Neural crest cell (in vitro differentiated cells): ENCODE measurements around the gene DRG2. TPM values are rescaled to one million over a fixed set of nuclear protein-coding genes. Genes with fewer than 3 reads are reported as not detected.

Source experiments
- DNase-seq: peaks from one replicate; pipeline ENCODE4 v3.0.0; 2021; ENCODE audit warnings: low read depth, mixed read lengths, low spot score
- H3K27ac Mint-ChIP-seq: one replicate; pipeline ENCODE4 v1.8.0; 2021; ENCODE audit warnings: mild to moderate bottlenecking, mixed read lengths; ENCODE audit not compliant: unreplicated experiment
- H3K27me3 Mint-ChIP-seq: 2 replicates; pipeline ENCODE4 v1.8.0; 2021; ENCODE audit warnings: low read depth, mild to moderate bottlenecking, mixed read lengths
- H3K36me3 Mint-ChIP-seq: 2 replicates; pipeline ENCODE4 v1.8.0; 2021; ENCODE audit warnings: low read depth, mild to moderate bottlenecking, mixed read lengths
- H3K4me1 Mint-ChIP-seq: 2 replicates; pipeline ENCODE4 v1.8.0; 2021; ENCODE audit warnings: mixed read lengths
- H3K4me3 Mint-ChIP-seq: one replicate; pipeline ENCODE4 v1.8.0; 2021; ENCODE audit warnings: mild to moderate bottlenecking, mixed read lengths
- H3K9me3 Mint-ChIP-seq: 2 replicates; pipeline ENCODE4 v1.8.0; 2021; ENCODE audit warnings: mixed read lengths
- total RNA-seq: library from RNA; stranded (reverse); gene quantifications from 2 replicates; pipeline ENCODE4 v1.2.1, GENCODE V29; 2021
- TF ChIP-seq, protein P1 (sequence below): fragments of 200-600 bp; sonication (generic); conservative IDR thresholded peaks from 2 replicates; pipeline ENCODE4 v1.5.0; 2021; ENCODE audit warnings: antibody characterized with exemption, mild to moderate bottlenecking

Gene DRG2
- total RNA-seq, 1 donor from 2014 or later = 40.3 TPM

DNA sequence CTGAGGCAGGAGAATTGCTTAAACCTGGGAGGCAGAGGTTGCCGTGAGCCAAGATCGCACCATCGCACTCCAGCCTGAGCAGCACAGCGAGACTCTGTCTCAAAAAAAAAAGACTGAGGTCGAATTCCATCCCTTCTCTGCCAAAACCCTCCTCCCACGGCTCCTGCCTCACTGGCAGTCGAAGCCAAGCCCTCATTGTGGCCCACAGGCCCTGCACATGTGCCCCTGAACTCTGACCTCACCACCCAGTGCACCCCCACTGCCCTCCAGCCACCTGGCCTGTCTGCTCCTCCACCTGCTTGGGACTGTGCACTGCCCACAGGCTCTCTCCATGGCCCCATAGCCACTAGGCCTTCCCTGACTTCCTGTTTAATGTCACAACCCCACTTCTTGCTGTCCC is 27.8 kb downstream of the DRG2 start:
- Mint-ChIP-seq H3K4me3 (no peak overlapping the region), H3K27ac (no peak overlapping the region), H3K36me3 (peaks cover 2% of the 10 kb centered on the region), H3K9me3 (no peaks in the 10 kb centered on the region), H3K4me1 (peaks cover 4% of the 10 kb centered on the region), H3K27me3 (no peaks in the 10 kb centered on the region)
- DNase-seq = no peak
- TF ChIP-seq, protein P1, sequence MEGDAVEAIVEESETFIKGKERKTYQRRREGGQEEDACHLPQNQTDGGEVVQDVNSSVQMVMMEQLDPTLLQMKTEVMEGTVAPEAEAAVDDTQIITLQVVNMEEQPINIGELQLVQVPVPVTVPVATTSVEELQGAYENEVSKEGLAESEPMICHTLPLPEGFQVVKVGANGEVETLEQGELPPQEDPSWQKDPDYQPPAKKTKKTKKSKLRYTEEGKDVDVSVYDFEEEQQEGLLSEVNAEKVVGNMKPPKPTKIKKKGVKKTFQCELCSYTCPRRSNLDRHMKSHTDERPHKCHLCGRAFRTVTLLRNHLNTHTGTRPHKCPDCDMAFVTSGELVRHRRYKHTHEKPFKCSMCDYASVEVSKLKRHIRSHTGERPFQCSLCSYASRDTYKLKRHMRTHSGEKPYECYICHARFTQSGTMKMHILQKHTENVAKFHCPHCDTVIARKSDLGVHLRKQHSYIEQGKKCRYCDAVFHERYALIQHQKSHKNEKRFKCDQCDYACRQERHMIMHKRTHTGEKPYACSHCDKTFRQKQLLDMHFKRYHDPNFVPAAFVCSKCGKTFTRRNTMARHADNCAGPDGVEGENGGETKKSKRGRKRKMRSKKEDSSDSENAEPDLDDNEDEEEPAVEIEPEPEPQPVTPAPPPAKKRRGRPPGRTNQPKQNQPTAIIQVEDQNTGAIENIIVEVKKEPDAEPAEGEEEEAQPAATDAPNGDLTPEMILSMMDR = no peak

DNA sequence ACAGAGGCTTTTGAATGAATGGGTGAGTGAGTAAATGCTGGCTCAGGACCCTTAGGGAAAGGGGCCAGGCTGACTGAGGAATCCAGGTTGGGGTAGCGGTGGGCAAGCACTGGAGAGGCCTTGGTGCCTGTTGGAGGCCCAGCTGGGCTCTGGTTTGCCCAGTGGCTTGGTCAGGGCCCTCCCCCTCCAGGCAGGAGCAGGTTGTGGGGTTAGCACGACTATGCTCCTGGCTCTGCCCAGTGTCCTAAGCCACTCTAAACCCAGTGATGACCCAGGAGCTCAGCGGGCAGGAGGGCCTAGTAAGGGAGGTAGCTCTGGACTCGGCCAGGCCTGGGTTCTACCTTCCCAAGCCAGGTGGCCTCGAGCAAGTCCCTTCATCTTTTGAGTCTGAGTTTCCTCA is 28.3 kb downstream of the DRG2 start:
- Mint-ChIP-seq H3K4me1 (peaks cover 4% of the 10 kb centered on the region), H3K27me3 (no peaks in the 10 kb centered on the region), H3K9me3 (no peaks in the 10 kb centered on the region), H3K4me3 (no peak overlapping the region), H3K27ac (no peak overlapping the region), H3K36me3 (peaks cover 2% of the 10 kb centered on the region)
- TF ChIP-seq, protein P1 = no peak
- no peak for DNase-seq

GRCh38 chr17:18117533-18117932 is 29.8 kb downstream of the DRG2 start:
- H3K9me3 Mint-ChIP-seq = no peaks in the 10 kb centered on the region
- H3K4me3 Mint-ChIP-seq = no peak overlapping the region
- no peak for DNase-seq
- peaks cover 4% of the 10 kb centered on the region for H3K4me1 Mint-ChIP-seq
- TF ChIP-seq, protein P1 = no peak
- no peak overlapping the region for H3K27ac Mint-ChIP-seq
- H3K27me3 Mint-ChIP-seq = no peaks in the 10 kb centered on the region
- H3K36me3 Mint-ChIP-seq = peaks cover 2% of the 10 kb centered on the region

DNA sequence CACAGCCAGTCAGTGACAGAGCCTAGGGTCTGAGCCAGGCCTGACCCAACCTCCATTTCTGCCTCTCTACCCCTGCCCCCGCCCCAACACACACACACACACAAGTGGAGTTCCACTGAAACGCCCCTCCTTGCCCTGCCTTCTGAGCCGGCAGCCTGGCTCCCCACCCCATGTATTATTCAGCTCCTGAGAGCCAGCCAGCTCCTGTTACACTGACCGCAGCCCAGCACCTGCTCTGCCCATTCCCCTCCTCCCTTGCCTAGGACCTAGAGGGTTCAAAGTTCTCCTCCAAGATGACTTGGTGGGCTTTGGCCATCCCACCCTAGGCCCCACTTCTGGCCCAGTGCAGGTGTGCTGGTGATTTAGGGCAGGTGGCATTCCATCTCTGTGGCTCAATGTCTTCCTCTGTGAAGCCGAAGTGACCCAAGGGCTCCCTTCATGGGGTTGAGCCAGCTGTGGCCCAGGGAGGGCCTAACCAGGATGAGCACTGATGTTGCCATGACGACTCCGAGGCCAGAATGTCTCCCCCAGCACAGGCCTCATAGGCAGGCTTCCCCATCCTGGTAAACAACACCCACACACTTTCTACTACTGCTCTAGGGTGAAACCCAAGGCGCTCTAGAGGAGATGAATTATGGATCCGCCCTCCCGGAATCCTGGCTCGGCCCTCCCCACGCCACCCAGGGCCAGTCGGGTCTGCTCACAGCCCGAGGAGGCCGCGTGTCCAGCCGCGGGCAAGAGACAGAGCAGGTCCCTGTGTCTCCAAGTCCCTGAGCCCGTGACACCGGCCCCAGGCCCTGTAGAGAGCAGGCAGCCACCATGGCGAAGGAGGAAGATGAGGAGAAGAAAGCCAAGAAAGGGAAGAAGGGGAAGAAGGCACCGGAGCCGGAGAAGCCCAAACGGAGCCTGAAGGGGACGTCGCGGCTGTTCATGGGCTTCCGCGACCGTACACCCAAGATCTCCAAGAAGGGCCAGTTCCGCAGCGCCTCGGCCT is 30.5 kb downstream of the DRG2 start:
- TF ChIP-seq, protein P1 = no peak
- no peak overlapping the region for H3K27ac Mint-ChIP-seq
- H3K27me3 Mint-ChIP-seq = no peaks in the 10 kb centered on the region
- H3K4me3 Mint-ChIP-seq = no peak overlapping the region
- DNase-seq = no peak
- peaks cover 2% of the 10 kb centered on the region for H3K36me3 Mint-ChIP-seq
- H3K4me1 Mint-ChIP-seq = peaks cover 4% of the 10 kb centered on the region
- no peaks in the 10 kb centered on the region for H3K9me3 Mint-ChIP-seq

DNA sequence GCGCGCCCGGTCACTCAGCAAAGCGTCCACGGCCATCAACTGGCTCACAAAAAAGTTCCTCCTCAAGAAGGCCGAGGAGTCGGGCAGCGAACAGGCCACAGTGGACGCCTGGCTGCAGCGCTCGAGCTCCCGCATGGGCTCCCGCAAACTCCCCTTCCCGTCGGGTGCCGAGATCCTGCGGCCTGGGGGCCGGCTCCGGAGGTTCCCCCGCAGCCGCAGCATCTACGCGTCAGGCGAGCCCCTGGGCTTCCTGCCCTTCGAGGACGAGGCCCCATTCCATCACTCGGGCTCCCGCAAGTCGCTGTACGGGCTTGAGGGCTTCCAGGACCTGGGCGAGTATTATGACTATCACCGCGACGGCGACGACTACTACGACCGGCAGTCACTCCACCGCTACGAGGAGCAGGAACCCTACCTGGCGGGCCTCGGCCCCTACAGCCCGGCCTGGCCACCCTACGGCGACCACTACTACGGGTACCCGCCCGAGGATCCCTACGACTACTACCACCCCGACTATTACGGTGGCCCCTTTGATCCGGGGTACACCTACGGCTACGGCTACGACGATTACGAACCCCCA is 31.5 kb downstream of the DRG2 start:
- Mint-ChIP-seq H3K4me1 (peaks cover 4% of the 10 kb centered on the region), H3K9me3 (no peaks in the 10 kb centered on the region), H3K27ac (no peak overlapping the region), H3K36me3 (peaks cover 2% of the 10 kb centered on the region), H3K4me3 (no peak overlapping the region), H3K27me3 (no peaks in the 10 kb centered on the region)
- DNase-seq = no peak
- TF ChIP-seq, protein P1 = no peak
